ENCODE measurements around the gene NKAP.

NKAP gene

DNA sequence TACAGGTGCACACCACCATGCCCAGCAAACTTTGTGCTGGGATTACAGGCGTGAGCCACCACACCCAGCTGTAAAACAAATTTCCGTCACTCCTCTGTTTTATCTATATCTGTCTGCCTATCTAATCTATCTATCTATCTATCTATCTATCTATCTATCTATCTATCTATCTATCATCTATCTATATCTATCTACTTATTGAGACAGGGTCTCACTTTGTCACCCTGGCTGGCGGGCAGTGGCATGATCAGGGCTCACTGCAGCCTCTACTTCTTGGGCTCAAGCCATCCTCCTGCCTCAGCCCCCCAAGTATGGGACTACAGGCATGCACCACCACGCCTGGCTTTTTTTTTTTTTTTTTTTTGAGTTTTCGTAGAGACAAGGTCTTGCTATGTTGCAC, 27.2 kb downstream of the NKAP start:
- no peak for DNase-seq (ENCODE audit: low read depth in 1 of 2, low spot score in 1 of 2)
- TF ChIP-seq SPI1 (IDR thresholded peaks at IDR 0.05; ENCODE audit: borderline replicate concordance, low read depth): no peak
- TF ChIP-seq, protein P1, sequence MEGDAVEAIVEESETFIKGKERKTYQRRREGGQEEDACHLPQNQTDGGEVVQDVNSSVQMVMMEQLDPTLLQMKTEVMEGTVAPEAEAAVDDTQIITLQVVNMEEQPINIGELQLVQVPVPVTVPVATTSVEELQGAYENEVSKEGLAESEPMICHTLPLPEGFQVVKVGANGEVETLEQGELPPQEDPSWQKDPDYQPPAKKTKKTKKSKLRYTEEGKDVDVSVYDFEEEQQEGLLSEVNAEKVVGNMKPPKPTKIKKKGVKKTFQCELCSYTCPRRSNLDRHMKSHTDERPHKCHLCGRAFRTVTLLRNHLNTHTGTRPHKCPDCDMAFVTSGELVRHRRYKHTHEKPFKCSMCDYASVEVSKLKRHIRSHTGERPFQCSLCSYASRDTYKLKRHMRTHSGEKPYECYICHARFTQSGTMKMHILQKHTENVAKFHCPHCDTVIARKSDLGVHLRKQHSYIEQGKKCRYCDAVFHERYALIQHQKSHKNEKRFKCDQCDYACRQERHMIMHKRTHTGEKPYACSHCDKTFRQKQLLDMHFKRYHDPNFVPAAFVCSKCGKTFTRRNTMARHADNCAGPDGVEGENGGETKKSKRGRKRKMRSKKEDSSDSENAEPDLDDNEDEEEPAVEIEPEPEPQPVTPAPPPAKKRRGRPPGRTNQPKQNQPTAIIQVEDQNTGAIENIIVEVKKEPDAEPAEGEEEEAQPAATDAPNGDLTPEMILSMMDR (IDR thresholded peaks at IDR 0.05; ENCODE audit: insufficient read depth, low read length): no peak
- no peak for TF ChIP-seq GABPA (IDR thresholded peaks at IDR 0.05; ENCODE audit: low read depth)
- no peak for TF ChIP-seq POLR2AphosphoS5 (IDR thresholded peaks at IDR 0.05; ENCODE audit: low read depth)
- TF ChIP-seq, protein P2, sequence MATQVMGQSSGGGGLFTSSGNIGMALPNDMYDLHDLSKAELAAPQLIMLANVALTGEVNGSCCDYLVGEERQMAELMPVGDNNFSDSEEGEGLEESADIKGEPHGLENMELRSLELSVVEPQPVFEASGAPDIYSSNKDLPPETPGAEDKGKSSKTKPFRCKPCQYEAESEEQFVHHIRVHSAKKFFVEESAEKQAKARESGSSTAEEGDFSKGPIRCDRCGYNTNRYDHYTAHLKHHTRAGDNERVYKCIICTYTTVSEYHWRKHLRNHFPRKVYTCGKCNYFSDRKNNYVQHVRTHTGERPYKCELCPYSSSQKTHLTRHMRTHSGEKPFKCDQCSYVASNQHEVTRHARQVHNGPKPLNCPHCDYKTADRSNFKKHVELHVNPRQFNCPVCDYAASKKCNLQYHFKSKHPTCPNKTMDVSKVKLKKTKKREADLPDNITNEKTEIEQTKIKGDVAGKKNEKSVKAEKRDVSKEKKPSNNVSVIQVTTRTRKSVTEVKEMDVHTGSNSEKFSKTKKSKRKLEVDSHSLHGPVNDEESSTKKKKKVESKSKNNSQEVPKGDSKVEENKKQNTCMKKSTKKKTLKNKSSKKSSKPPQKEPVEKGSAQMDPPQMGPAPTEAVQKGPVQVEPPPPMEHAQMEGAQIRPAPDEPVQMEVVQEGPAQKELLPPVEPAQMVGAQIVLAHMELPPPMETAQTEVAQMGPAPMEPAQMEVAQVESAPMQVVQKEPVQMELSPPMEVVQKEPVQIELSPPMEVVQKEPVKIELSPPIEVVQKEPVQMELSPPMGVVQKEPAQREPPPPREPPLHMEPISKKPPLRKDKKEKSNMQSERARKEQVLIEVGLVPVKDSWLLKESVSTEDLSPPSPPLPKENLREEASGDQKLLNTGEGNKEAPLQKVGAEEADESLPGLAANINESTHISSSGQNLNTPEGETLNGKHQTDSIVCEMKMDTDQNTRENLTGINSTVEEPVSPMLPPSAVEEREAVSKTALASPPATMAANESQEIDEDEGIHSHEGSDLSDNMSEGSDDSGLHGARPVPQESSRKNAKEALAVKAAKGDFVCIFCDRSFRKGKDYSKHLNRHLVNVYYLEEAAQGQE (IDR thresholded peaks at IDR 0.05; ENCODE audit: insufficient replicate concordance, low read depth): no peak
- Histone ChIP-seq H3K4me3 (replicated peaks; ENCODE audit: insufficient read depth, low read length) (no peak overlapping the region), H3K27me3 (ENCODE audit: insufficient read depth, poor library complexity, severe bottlenecking) (no peaks in the 10 kb centered on the region), H3K27ac (replicated peaks) (no peak overlapping the region)

DNA sequence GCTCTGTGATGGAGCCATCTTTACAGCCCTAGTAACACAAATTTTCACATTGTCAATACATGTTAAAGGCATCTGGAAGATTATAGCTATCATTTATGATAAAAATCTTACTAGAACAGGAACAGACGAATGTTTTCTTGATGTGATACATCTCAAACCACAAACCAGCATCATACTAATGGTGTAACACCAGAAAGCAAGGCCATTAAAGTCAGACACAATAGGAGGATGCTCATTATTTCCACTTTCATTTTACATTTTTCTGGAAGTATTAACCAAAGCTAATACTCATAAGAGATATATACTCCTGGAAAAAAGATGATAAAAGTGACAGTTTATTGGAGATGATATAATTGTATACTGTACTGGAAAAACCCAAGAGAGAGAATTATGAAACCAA, 42.6 kb downstream of the NKAP start:
- Histone ChIP-seq H3K27ac (replicated peaks) (no peak overlapping the region), H3K4me3 (replicated peaks; ENCODE audit: insufficient read depth, low read length) (no peak overlapping the region), H3K27me3 (ENCODE audit: insufficient read depth, poor library complexity, severe bottlenecking) (no peaks in the 10 kb centered on the region)
- TF ChIP-seq, protein P1 (IDR thresholded peaks at IDR 0.05; ENCODE audit: insufficient read depth, low read length): no peak
- no peak for TF ChIP-seq POLR2AphosphoS5 (IDR thresholded peaks at IDR 0.05; ENCODE audit: low read depth)
- no peak for TF ChIP-seq GABPA (IDR thresholded peaks at IDR 0.05; ENCODE audit: low read depth)
- TF ChIP-seq SPI1 (IDR thresholded peaks at IDR 0.05; ENCODE audit: borderline replicate concordance, low read depth): no peak
- TF ChIP-seq, protein P2 (IDR thresholded peaks at IDR 0.05; ENCODE audit: insufficient replicate concordance, low read depth): no peak
- DNase-seq (ENCODE audit: low read depth in 1 of 2, low spot score in 1 of 2): no peak

DNA sequence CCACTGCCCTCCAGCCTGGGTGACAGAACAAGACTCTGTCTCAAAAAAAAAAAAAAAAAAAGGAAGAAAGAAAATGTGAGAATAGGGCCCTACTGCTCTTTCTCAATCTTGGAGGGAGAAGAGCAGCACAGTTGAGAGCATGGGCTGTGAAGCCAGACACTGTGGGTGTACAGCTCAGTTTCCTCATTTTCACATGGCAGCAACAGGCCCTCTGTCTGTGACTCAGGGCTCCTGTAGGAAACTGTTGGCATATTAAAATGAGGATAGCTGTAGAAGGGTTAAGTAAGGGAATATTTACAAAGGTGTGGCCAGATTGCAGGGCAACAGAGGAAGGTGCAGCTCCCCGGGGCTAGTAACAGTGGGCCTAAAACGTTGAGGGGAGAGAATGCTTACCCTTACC, 44.4 kb downstream of the NKAP start:
- peak; percentile 45 to 89 for DNase-seq (ENCODE audit: low read depth in 1 of 2, low spot score in 1 of 2)
- Histone ChIP-seq H3K4me3 (replicated peaks; ENCODE audit: insufficient read depth, low read length) (no peak overlapping the region; the same call in 1 of the 2 replicates), H3K27me3 (ENCODE audit: insufficient read depth, poor library complexity, severe bottlenecking) (no peaks in the 10 kb centered on the region), H3K27ac (replicated peaks) (peak overlapping the region; percentile 74)
- TF ChIP-seq, protein P2 (IDR thresholded peaks at IDR 0.05; ENCODE audit: insufficient replicate concordance, low read depth): peak; percentile 13
- TF ChIP-seq, protein P1 (IDR thresholded peaks at IDR 0.05; ENCODE audit: insufficient read depth, low read length): no peak
- TF ChIP-seq GABPA (IDR thresholded peaks at IDR 0.05; ENCODE audit: low read depth) (no peak), SPI1 (IDR thresholded peaks at IDR 0.05; ENCODE audit: borderline replicate concordance, low read depth) (peak; percentile 21; the same call in 1 of the 2 replicates), POLR2AphosphoS5 (IDR thresholded peaks at IDR 0.05; ENCODE audit: low read depth) (peak; percentile 45; the same call in 1 of the 2 replicates)
